Stimulated activated CD4-positive, alpha-beta T cell treated with anti-CD3 and anti-CD28 coated beads, TNF-alpha, amount 100 ng/mL, for 4 hours (primary cell): ENCODE results near the gene TLCD3B.

Experiments
- DNase-seq, 3 experiments: peaks; one replicate each; pipeline ENCODE4 v3.0.0-alpha.2; 2020; ENCODE audit warnings: low read depth in 3 of 3

TLCD3B gene

DNA sequence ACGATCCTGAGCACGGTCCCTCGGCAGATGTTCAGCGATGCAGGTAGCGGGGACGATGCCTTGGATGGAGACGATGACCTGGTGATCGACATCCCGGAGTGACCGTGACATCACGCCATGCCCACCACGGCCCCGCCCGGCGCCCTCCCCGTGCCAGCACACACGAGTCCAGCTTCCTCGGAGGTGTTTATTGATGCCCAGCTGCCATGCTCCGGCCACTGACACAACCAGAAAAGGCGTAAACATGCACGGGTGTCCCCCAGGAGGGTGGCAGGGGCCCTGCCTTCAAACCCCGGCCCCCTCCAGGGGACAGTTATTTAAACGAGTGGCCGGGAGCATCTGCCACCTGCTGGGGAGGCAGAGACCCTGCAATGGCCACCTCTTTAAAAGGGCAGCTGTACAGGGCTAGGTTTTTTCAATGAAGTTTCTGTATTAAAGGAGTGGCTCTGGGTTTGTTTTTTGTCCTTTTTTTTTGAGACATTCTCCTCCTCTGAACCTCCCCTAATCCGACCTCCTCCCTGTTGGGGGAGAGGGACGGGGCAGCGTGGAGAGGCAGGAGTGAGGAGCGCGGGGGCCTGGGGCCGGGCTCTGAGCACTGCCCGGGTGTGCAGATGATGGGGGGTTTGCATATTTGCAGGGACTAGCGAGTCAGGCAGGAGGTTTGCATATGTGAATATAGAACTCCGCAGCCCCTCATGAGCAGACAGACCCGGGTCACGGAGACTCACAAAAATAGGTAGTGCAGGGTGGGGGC lies 25.6 kb downstream of the TLCD3B start:
- DNase-seq: no peak

DNA sequence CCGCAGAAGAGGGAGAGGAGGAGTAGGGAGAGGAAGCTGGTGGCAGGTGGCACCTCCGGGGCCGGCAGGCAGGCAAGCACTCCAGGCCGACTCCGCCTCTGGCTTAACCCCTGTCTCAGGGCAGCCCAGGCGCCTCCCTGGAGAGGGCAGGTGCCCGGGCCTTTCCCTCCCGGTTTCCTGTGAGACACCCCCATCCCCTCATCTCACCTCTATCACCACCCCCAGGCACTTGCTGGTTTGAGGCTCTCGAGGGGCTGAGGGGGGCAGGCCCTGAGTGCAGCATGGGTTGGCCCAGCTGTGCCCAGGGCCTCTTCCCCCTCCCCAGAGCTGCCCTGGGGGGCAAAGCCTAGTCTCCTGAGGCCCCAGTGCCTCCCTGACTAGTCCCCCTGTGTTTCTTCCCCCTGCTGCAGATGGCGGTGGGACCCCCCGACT lies 26.2 kb downstream of the TLCD3B start:
- no peak for DNase-seq

DNA sequence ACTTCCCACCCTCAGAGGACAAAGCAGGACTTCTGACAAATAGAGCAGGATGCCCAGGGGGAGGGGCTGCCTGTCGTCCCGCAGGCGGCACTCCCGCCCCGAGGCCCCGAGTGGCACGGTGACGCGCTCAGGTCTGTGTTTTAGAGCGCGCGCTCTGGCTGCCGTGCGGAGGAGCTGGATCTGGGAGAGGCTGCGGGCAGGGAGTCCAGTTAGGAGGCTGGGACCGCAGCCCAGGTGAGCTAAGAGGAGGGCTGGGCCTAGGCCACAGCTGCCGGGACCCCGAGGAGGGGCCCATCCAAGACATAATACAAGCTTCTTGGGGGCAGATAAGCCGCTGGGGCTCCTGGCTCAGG lies 26.7 kb downstream of the TLCD3B start:
- no peak for DNase-seq

DNA sequence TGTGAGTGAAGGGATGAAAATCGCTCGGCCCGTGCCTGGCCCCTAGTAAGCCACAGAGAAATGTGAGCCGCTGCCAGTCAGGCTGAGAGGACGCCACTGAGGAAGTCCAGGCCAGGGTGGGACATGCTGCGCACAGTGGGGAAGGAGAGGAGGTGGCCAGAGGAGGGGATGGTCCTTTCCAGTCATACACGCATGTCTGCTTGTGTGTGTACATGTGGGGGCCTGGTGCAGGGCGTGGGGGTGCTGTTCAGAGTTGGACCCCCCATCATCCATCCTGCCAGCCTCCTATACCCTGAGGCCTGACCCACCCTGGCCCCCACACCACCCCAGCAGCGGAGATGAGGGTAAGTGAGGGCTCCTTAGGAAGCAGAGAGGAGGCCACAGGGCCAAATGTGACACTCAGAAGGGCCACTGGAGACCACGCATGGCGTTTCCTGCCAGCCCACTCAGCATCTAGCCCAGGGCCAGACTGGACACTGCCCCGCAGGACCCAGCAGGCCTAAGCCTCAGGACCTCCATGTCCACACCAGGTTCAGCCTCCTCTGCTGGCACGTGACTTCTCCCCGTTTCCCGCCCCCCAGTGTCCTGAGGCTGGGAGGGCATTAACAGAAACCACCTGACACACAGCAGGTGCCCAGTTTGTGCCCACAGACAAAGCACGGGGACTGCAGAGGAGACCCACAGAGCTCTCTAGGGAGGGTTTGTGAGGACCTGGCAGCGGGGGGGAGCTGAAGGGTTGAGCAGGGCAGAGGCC lies 27.2 kb downstream of the TLCD3B start:
- no peak for DNase-seq

DNA sequence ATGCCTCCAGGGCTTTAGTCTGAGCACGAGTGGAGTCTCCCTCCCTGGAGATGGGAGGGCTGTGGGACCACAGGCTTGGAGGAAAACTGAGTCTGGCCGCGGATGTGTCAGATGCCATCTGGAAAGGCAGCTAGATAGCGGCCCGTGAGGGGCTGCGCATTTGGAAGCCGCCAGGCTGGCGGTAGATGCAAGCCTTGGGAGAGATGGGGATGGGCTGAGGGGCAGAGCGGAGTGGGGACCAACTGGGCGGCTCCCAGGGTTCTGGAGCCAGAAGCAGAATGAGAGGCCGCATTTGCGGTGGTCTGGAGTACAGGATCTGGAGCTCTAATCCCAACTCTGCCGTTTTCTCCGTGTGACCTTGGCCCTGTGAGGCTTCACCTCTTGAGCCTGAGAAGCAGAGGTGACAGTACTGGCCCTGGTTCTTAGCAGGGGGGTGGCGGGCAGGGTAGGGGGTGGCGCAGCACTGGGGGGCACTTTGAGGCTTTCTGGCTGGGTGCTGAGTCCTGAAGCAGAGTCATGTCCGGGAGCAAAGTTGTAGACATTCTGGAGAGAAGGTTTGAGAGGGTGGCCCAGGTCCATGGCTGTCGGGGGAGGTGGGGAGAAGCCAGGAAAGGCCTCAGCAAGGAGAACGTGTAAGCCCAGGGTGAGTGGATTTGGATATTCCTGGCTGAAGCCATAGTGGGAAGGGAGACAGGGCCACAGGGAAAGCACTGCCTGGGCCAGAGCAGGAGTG lies 28.3 kb downstream of the TLCD3B start:
- DNase-seq: no peak

DNA sequence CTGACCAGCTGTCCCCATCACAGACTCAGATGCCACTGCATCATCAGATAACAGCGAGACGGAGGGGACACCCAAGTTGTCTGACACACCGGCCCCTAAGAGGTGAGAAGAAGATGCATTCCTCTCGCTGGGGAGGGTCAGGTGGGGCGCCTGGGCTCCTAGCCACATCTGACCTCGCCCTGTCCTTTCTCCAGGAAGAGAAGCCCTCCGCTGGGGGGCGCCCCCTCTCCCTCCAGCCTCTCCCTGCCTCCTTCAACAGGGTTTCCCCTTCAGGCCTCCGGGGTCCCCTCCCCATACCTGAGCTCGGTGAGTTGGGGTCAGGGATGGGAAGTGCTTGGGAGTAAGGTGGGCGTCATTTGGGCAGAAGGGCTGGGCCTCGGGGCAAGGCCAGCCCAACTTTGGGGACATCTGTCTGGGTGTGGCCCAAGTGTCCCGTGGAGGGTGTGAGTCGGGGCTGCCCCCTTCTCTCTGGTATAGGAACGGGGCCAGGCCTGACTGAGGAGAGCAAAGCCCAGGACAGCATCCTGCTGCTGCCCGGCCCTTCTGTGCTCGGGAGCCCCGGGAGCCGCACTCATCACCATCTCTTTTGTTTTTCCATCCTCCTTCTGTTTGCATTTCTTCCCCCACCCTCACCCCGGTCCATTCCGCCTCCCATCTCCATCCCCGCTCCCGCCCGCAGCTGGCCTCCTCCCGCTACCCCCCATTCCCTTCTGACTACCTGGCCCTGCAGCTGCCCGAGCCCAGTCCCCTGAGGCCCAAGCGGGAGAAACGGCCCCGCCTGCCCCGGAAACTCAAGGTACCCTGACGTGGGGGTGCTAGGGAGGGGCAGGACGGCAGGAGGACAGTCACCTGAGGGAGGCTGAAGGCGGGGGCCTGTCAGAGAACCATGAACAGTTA lies 30.1 kb downstream of the TLCD3B start:
- no peak for DNase-seq

DNA sequence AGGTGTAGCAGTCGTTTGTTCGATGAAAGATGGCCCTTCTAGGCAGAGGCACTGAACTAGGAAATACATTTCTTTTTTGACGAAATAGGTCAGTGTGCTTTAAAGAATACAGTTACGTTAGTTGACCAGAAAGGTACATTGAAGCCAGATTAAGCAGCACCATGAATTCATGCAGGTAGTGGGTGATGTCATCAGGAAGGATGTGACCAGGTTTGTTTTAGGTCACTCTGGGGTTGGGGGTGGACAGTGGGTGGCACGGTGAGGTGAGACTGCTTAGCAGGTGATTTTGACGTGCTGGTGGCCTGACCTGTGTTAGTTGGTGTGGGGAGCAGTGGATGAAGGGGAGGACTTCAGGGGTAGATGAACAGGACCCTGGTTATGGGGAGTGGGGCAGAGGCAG lies 31.5 kb downstream of the TLCD3B start:
- DNase-seq: no peak

DNA sequence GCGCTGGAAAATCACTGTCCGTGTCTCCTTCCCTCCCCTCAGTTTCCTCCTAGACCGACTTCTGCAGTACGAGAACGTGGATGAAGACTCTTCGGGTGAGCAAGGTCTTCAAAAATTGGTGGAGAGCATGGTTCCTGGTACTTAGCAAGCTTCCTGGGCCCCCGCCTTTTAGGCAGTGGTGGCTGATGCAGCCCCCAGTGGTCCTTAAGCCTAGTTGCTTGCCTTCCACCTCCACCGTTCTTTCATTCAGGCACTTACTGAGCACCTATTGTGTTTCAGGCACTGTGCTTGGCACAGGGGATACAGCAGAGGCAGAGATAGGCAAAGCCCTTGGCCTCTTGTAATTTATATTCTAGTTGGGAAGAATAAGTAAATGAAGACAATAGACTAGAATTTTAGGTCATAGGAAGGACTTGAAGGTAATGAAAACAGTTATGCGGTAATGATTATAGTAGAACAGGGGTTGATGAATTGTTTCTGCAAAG lies 34.3 kb downstream of the TLCD3B start:
- no peak for DNase-seq

DNA sequence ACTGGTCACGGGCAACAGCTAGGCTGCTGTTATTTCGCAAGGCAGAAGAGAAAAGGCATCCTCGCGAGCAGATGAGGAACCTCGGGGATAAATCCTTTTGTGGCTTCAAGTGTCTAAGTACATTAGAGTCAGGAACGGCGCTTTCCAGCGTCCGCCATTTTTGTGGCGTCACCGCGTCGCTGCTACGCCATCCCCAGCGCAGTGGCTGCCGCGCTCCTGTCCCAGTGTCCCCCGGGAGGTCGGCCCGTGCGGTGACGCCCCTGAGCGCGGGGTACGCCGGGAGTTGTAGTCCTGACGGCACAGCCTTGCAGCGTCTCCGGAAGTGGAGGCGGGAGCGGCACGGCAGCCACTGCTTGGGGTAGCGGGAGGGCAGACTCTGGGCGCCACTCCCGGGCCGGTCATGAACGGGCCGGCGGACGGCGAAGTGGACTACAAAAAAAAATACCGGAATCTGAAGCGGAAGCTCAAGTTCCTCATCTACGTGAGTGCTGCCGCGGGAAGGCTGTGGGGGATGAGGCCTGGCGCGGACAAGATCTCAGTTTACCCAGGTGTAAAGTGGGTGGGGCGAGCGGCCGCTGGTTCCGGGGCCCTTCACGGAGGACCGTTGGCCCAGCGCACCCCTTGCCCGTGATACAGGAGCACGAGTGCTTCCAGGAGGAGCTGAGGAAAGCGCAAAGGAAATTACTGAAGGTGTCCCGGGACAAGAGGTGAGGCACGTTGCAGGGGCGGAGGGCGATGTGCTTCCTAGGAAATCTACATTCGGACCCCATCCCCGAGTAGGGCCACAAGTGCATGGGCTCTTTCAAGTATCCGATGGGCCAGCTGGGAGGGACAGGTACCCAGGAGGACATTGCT lies 34.9 kb downstream of the TLCD3B start, which contains the start of gene INO80E:
TSS of gene INO80E (plus strand) at position 331 of the 855 bp plus-strand sequence. CDS start at position 401, 70 bp downstream.
- DNase-seq: peak; percentile 98 to 99 (median 99)

DNA sequence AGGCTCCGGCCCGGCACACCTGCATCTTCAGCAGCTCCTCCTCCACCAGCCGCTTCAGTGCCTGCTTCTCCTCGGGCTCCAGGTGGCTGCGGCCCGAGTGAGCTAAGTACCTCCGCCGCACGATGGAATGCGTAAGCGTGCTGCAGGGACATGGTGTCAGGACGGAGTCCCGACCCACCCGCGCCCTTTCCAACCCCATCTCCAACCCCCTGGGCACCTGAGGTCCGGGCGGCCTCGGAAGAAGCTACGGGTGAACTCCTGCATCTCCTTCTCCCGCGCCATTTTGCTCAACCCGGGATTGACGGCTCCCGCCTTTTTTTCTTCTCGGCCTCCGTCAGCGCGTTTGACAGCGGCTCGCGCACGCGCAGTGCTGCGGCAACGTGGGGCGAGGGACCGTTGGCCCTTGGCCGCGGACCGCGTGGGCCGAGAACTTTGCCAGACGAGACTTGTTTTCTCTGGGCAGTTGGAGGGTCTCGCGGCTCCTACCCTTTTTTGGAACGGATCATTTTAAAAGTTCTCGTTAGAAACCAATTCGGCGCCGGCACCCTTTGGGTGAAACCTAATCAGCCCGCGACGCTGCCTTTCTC lies 35.7 kb downstream of the TLCD3B start, which contains the start of gene HIRIP3:
TSS of gene HIRIP3 (minus strand) at position 294 of the 587 bp plus-strand sequence. CDS start at position 282, 12 bp downstream.
- peak; percentile 69 to 81 (median 73) for DNase-seq

DNA sequence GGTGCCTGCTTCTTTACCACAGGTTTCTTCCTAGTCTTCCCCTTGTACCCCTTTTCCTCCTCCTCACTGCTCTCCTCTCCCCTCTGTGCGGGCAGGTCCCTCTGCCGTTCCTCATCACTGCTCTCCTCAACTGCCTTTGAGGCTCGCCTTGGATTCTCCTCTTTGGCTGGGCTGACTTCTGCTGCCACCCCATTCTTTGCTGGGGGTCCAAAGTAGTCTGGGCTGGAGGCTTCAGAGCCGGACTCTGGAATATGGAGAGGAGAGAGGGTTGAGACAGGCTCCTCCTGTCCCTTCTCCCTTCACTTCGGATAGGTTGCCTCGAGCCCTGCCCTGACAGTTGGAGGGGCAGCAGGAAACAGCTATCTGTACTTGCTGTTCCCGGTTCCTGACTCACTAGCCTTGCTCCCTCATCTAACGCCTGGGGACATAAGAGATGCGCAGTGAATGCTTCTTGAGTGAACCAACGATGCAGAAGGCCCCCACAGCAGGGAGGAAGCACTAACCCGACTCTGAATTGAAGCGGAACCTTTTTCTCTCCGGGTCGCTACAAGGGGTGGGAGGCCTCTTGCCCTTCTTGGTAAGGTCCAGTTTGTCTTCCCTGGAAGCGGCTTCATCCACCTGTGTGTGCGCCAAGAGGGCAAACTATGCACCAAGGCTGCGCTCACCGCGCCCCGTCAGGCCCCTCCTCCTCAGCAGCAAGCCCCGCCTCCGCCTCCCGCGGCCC lies 36.3 kb downstream of the TLCD3B start:
- DNase-seq: peak in 2 of 3 experiments; percentile 46 to 56

DNA sequence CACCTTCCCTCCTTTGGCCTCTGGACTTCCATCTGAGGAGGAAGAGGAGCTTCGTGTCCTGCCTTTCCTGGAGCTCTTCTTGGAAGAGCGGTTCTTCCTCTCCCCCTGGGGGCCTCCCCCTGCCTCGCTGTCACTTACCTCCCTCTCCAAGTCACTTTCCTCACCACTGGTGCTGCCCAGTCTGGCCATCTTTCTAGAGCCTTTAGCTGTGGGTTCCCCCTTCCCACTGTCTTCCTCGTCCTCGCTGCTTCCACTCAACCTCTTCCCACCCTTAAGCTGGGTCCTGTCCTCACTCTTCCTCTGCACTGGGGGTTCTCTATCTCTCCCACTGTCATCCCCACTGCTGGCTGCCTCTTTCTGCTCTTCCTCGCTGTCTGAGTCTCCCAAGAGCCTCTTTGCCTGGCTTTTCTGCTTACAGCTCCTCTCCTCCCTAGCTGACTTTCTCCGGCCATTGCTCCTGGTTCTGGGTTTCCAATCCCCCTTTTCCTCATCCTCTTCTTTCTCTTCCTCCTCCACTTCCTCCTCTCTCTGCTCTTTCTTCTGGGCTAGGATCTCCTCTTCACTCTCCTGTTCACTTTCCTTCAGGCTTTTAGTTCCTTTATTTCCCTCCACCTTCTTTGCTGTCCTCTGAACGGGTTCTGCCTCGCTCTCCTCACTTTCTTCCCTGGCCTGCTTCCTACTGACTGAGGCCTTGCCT lies 37.0 kb downstream of the TLCD3B start:
- no peak for DNase-seq

DNA sequence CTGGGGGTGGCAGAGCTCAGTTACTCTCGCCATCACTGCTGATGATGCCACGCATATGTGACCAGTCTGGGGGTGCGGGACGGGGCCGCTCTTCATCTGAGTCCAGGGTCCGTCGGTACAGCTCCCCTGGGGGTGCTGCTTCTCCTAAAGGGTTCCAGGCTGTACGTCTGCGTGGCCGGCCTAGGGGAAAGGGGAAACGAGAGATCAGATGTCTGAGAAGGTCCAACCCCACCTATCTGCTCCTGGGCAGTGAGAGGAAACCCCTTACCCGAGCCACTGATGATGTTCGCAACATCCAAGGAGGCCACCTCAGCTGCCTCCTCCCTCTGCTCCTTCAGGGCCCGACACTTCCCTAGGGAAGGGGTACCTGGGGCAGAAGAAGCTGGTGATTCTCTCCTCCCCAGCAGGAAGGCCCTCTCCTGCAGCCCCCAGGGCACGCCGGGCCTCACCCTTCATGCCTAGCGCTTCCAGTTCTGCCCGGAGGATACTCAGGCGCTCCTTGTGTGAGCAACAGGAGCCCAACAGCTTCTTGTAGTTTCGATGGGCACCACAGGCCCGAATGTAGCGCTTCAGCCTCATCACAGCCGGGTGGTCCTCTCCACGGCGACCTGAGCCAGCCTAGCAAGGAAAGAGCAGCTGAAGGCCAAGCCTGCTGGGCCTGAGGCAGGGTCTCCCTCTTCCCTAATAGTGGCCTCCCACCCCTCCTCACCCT lies 37.7 kb downstream of the TLCD3B start:
- DNase-seq: no peak

DNA sequence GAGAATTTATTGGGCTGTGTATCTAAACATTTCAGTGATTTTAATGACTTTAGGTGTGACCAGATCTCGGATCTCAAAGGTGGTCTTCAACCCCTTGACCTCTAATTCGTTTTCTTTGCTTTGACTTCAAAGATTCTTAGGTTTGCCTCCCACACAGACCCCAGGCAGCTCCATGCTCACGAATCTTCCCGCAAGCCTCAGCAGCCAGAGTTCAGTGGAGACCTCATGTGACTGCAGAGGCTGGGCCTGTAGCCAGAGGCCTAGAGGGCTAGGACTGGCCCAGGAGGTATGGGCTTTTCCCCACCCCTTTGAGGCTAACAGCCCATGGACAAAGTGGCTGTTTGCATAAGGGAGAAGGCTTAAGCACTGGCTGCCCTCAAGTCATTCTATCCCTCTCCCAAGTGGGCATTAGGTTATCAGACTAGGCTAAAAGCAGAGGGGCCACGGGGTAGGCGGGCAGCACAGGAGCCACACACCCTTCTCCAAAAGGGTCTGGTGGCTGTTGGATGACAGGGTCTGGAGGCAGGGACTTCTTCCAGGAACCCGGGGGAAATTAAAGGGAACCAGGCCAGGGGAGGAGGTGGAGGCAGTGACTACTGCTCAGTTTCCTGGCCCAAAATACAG lies 38.6 kb downstream of the TLCD3B start:
- no peak for DNase-seq

DNA sequence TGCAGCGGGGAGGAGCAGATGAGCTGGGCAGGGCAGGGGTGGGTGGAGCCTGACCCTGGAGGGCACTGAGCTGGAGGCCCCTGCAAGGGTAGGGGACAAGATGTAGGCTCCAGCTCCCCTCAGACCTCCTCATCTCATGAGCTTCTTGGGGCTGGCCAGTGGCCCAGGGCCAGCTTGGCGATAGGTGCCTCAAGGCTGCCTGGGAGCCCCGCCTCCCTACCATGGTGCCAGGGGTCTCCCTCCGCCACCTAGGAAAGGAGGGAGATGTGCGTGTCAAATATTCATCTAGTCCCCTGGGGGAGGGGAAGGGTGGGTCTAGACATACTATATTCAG lies 39.5 kb downstream of the TLCD3B start:
- DNase-seq: no peak

DNA sequence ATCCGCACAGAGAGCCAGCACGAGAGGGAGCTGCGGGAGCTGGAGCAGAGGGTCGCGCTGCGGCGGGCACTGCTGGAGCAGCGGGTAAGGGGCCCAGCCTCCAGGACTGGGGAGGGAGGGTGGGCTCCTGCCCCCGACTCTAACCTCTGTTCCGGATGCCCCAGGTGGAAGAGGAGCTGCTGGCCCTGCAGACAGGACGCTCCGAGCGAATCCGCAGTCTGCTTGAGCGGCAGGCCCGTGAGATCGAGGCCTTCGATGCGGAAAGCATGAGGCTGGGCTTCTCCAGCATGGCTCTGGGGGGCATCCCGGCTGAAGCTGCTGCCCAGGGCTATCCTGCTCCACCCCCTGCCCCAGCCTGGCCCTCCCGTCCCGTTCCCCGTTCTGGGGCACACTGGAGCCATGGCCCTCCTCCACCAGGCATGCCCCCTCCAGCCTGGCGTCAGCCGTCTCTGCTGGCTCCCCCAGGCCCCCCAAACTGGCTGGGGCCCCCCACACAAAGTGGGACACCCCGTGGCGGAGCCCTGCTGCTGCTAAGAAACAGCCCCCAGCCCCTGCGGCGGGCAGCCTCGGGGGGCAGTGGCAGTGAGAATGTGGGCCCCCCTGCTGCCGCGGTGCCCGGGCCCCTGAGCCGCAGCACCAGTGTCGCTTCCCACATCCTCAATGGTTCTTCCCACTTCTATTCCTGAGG lies 40.0 kb downstream of the TLCD3B start:
- DNase-seq: no peak

DNA sequence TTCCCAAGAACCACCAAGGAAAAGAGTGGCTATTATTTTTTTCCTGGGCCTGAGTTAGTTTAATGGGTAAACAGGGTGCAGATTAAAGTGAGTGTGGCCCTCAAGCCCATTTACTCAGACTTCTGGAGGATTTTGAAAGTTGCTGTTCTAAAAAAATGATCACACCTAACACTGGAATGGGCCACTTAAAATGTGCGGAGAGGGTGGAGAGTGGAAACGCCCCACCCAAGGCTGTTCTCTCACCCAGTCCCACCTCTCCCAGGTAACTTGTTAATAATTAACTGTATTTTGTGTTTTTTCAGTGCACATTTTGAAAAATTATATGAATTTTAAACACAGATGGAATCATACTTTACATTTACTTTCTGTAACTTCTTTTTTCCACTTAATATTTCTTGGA lies 41.0 kb downstream of the TLCD3B start:
- no peak for DNase-seq
